Heart left ventricle (tissue), 13 donors: ENCODE results near the gene PCSK5.

Source experiments
- POLR2A ChIP-seq, 2 donors: fragments of 450-650 bp; IDR thresholded peaks; one replicate each; pipeline ENCODE4 v1.6.1; 2017; ENCODE audit warnings: antibody characterized with exemption in 2 of 2, mild to moderate bottlenecking in 2 of 2, moderate library complexity in 2 of 2
- TF ChIP-seq, protein P1 (sequence below), 12 donors: fragments of 200-600 bp; sonication (generic) in 4 of 12; IDR thresholded peaks; one replicate each; pipeline versions ENCODE4 v1.5.0 to v1.8.0; 2018 to 2022; ENCODE audit warnings: antibody characterized with exemption in 12 of 12, mild to moderate bottlenecking in 5 of 12
- donor health status: ischemic (EF 13 %, LVEDD 7.1; RV severe dilation, severe dysfunction).
- donor health status: DM: no; HTN: yes; CAD: no.
- donor health status: DM: no; HTN: no; CAD: no.
- donor health status: ischemic (EF 25% LVEDD 6.9; RV normal size, moderate dysfunction).
- donor health status: ischemic (EF 25% LVEDD 5.7; RV mildly dilated, moderate dysfunction).
- donor health status: ischemic (EF 35%, LVEDD 5.7; RV mildly dilated, moderate dysfunction).
- donor health status: nonischemic (EF 11% LVEDD 7.7; RV severe dilation, severe dysfunction).
- donor health status: DM: yes; HTN: yes; CAD: no.
- donor health status: PGD.
- donor health status: ischemic (EF 29% LVEDD 5.4; RV normal size, mild dysfunction).
- donor health status: nonischemic (EF 23%, LVEDD 6.1; RV moderate dilation, normal function).

DNA sequence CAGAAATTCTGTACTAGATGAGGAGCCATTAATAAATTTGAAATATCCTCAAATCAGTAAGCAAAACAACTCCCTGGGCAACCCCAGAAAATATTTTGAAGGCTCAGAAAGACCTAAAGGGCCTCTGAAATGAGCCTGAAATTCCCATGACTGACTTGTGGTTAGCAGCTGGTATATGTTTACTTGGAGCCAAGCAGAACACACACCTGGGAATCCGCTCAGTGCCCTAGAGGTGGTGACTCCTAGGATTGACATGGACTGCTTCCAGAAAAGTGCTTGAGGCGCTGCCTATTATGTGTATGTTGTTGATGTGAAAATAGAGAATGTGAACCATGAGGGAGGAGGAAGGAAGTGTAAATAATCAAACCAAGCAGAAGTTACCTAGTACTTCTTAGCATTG is 489.0 kb downstream of the PCSK5 start:
- TF ChIP-seq, protein P1, sequence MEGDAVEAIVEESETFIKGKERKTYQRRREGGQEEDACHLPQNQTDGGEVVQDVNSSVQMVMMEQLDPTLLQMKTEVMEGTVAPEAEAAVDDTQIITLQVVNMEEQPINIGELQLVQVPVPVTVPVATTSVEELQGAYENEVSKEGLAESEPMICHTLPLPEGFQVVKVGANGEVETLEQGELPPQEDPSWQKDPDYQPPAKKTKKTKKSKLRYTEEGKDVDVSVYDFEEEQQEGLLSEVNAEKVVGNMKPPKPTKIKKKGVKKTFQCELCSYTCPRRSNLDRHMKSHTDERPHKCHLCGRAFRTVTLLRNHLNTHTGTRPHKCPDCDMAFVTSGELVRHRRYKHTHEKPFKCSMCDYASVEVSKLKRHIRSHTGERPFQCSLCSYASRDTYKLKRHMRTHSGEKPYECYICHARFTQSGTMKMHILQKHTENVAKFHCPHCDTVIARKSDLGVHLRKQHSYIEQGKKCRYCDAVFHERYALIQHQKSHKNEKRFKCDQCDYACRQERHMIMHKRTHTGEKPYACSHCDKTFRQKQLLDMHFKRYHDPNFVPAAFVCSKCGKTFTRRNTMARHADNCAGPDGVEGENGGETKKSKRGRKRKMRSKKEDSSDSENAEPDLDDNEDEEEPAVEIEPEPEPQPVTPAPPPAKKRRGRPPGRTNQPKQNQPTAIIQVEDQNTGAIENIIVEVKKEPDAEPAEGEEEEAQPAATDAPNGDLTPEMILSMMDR (IDR thresholded peaks at IDR 0.05): no peak
- TF ChIP-seq POLR2A (IDR thresholded peaks at IDR 0.05): no peak
